ENCODE results near the gene FIZ1.

The FIZ1 gene

DNA sequence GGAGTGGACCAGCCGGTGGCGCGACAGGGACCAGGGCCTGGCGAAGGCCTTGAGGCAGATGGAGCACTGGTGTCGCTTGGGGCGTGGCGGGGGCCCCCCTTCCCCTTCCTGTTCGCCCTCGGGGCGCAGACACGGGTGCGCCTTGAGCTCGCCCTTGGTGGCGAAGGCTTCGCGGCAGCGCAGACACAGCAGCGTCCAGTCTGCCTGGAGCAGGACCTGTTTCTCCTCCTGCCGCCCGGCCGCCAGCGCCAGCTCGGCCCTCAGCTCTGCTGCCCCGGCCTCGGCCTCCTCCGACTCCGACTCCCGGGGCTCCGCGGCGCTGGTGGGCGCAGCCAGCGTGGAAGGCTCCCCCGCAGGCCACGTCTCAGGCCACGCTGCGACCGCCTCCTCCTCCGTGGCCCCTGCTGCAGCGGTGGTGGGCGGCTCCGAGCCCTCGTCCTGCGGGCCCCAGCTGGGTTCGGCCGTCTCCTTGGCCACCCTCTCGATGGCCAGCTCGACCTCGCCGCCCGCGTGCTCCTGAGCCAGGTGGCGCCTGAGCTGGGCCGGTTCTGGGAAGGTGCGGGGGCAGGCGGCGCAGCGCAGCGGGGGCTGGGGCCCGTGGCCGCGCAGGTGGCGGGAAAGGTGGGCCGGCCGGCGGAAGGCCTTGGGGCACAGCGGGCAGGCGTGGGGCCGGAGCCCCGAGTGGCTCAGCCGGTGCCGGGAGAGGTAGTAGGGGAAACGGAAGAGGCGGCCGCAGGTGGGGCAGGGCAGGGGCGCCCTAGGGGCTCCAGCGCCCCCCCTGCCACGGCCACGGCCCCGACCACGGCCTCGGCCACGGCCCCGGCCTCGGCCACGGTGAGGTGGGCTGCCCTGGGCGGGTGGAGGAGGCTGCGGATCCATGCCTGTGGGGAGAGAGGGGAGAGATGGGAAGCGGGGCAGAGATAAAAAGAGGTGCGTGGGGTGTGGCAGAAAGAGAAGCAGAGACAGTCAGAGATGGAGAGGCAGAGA lies 20.3 kb downstream of the FIZ1 start (continued):
- TF ChIP-seq, protein P1, sequence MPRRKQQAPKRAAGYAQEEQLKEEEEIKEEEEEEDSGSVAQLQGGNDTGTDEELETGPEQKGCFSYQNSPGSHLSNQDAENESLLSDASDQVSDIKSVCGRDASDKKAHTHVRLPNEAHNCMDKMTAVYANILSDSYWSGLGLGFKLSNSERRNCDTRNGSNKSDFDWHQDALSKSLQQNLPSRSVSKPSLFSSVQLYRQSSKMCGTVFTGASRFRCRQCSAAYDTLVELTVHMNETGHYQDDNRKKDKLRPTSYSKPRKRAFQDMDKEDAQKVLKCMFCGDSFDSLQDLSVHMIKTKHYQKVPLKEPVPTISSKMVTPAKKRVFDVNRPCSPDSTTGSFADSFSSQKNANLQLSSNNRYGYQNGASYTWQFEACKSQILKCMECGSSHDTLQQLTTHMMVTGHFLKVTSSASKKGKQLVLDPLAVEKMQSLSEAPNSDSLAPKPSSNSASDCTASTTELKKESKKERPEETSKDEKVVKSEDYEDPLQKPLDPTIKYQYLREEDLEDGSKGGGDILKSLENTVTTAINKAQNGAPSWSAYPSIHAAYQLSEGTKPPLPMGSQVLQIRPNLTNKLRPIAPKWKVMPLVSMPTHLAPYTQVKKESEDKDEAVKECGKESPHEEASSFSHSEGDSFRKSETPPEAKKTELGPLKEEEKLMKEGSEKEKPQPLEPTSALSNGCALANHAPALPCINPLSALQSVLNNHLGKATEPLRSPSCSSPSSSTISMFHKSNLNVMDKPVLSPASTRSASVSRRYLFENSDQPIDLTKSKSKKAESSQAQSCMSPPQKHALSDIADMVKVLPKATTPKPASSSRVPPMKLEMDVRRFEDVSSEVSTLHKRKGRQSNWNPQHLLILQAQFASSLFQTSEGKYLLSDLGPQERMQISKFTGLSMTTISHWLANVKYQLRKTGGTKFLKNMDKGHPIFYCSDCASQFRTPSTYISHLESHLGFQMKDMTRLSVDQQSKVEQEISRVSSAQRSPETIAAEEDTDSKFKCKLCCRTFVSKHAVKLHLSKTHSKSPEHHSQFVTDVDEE (CRISPR knock-in tag; IDR thresholded peaks at IDR 0.05): no peak
- TF ChIP-seq GLIS3 (CRISPR knock-in tag; IDR thresholded peaks at IDR 0.05) (no peak), ZNF8 (CRISPR knock-in tag; IDR thresholded peaks at IDR 0.05) (no peak), ZNF70 (CRISPR knock-in tag; IDR thresholded peaks at IDR 0.05) (no peak)

DNA sequence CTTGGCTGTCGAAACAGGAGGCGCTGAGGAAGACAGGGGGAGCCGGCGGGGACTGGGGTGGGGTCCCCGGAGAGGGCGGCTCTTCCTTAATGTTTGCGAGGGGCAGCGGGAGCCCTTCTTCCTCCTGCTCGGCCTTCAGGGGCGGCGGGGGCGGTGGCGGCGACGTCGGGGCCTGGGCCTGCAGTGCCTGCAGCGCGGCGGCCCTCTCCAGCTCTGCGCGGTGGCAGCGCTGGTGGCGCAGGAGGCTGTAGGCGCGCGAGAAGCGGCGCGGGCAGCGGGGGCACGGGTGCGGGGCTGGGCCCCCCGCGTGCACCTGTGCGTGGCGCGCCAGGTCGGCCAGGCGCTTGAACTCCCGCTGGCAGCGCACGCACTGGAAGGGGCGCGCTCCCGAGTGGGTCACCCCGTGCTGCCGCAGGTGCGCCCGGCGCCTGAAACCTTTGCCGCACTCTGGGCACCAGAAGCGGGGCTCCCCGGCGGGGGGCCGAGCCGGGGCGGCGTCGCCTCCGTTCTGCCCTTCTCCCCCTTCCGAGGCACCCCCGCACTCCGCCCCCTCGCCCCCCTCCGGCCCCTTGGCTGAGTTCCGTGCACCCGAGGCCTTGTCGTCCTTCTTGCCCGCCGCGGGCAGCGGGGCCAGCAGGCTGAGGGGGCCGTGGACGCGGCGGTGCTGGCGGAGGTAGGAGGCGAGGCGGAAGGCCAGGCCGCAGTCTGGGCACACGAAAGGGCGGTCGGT lies 21.1 kb downstream of the FIZ1 start:
- ATAC-seq: no peak
- TF ChIP-seq SNAI2 (CRISPR knock-in tag; IDR thresholded peaks at IDR 0.05): no peak
- TF ChIP-seq CSDC2 (CRISPR knock-in tag; IDR thresholded peaks at IDR 0.05): no peak
- no peak for TF ChIP-seq ARNTL (CRISPR knock-in tag; IDR thresholded peaks at IDR 0.05; ENCODE audit: borderline replicate concordance, low read depth)
- no peak for TF ChIP-seq TOX (CRISPR knock-in tag; IDR thresholded peaks at IDR 0.05; ENCODE audit: borderline replicate concordance)
- TF ChIP-seq, protein P2, sequence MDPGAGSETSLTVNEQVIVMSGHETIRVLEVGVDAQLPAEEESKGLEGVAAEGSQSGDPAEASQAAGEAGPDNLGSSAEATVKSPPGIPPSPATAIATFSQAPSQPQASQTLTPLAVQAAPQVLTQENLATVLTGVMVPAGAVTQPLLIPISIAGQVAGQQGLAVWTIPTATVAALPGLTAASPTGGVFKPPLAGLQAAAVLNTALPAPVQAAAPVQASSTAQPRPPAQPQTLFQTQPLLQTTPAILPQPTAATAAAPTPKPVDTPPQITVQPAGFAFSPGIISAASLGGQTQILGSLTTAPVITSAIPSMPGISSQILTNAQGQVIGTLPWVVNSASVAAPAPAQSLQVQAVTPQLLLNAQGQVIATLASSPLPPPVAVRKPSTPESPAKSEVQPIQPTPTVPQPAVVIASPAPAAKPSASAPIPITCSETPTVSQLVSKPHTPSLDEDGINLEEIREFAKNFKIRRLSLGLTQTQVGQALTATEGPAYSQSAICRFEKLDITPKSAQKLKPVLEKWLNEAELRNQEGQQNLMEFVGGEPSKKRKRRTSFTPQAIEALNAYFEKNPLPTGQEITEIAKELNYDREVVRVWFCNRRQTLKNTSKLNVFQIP (CRISPR knock-in tag; IDR thresholded peaks at IDR 0.05; ENCODE audit: borderline replicate concordance, low read depth): no peak
- TF ChIP-seq, protein P3, sequence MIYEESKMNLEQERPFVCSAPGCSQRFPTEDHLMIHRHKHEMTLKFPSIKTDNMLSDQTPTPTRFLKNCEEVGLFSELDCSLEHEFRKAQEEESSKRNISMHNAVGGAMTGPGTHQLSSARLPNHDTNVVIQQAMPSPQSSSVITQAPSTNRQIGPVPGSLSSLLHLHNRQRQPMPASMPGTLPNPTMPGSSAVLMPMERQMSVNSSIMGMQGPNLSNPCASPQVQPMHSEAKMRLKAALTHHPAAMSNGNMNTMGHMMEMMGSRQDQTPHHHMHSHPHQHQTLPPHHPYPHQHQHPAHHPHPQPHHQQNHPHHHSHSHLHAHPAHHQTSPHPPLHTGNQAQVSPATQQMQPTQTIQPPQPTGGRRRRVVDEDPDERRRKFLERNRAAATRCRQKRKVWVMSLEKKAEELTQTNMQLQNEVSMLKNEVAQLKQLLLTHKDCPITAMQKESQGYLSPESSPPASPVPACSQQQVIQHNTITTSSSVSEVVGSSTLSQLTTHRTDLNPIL (CRISPR knock-in tag; IDR thresholded peaks at IDR 0.05; ENCODE audit: low read depth): no peak
- TF ChIP-seq RARB (CRISPR knock-in tag; IDR thresholded peaks at IDR 0.05): no peak
- TF ChIP-seq ZNF70 (CRISPR knock-in tag; IDR thresholded peaks at IDR 0.05): no peak
- TF ChIP-seq ZC3H10 (CRISPR knock-in tag; IDR thresholded peaks at IDR 0.05): no peak
- TF ChIP-seq, protein P1 (CRISPR knock-in tag; IDR thresholded peaks at IDR 0.05): no peak
- TF ChIP-seq ZNF8 (CRISPR knock-in tag; IDR thresholded peaks at IDR 0.05): no peak
- no peak for TF ChIP-seq TCF4 (CRISPR knock-in tag; IDR thresholded peaks at IDR 0.05; ENCODE audit: borderline replicate concordance)
- TF ChIP-seq ZFP30 (CRISPR knock-in tag; IDR thresholded peaks at IDR 0.05): no peak
- TF ChIP-seq, protein P4, sequence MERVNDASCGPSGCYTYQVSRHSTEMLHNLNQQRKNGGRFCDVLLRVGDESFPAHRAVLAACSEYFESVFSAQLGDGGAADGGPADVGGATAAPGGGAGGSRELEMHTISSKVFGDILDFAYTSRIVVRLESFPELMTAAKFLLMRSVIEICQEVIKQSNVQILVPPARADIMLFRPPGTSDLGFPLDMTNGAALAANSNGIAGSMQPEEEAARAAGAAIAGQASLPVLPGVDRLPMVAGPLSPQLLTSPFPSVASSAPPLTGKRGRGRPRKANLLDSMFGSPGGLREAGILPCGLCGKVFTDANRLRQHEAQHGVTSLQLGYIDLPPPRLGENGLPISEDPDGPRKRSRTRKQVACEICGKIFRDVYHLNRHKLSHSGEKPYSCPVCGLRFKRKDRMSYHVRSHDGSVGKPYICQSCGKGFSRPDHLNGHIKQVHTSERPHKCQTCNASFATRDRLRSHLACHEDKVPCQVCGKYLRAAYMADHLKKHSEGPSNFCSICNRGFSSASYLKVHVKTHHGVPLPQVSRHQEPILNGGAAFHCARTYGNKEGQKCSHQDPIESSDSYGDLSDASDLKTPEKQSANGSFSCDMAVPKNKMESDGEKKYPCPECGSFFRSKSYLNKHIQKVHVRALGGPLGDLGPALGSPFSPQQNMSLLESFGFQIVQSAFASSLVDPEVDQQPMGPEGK (CRISPR knock-in tag; IDR thresholded peaks at IDR 0.05; ENCODE audit: borderline replicate concordance): no peak
- TF ChIP-seq GLIS3 (CRISPR knock-in tag; IDR thresholded peaks at IDR 0.05): no peak
- TF ChIP-seq BACH2 (CRISPR knock-in tag; IDR thresholded peaks at IDR 0.05; ENCODE audit: borderline replicate concordance): no peak
- TF ChIP-seq OSR1 (CRISPR knock-in tag; IDR thresholded peaks at IDR 0.05): no peak

Data from SK-N-SH treated with all-trans-retinoic acid at 6 μM for 48 hours (cell line).